HepG2 (cell line): ENCODE data around the gene ANKRD53. TPM values are rescaled to one million over a fixed set of nuclear protein-coding genes. Genes with fewer than 3 reads are reported as not detected.
A peak's percentile ranks its signal among the peaks of the same experiment; 100 is the strongest.

Experiments used
- ATAC-seq: fragments of 200-7000 bp; cut with Tn5 transposase; 3 replicates; pipeline ENCODE4 v1.9.1; 2020; ENCODE audit warnings: mild to moderate bottlenecking, moderate library complexity
- BruUV-seq: library from RNA; stranded (reverse); fragments of 400-500 nt; replicated peaks from 2 replicates; lab custom pipeline; 2021; lab: Mats Ljungman, UMichigan
- CTCF ChIA-PET: fragments of 300-600 bp; formaldehyde crosslinking; extraction: SDS; loops from one replicate; lab custom pipeline; 2021; ENCODE audit warnings: low total read pairs, inconsistent platforms, low intra/inter-chr PET ratio; lab: Yijun Ruan, JAX
- POLR2A ChIA-PET: fragments of 350-600 bp; sonication (Branson Sonifier 250); formaldehyde crosslinking; loops from one replicate; lab custom pipeline; 2020; ENCODE audit warnings: antibody characterized with exemption, inconsistent platforms; lab: Yijun Ruan, JAX
- DNase-seq: peaks from one replicate; pipeline ENCODE4 v3.0.0-alpha.2; 2015; ENCODE audit warnings: low spot score
- FAIRE-seq: peaks from 3 replicates; lab custom pipeline; 2011; peaks lifted over from hg19 to GRCh38; lab: Jason Lieb, UNC
- H2AFZ ChIP-seq: one replicate; pipeline ENCODE4 v1.6.1; 2011; ENCODE audit warnings: low read length, inconsistent platforms
- H3K27ac ChIP-seq: fragments of 300-600 bp; 3 replicates; pipeline ENCODE4 v1.8.0; 2011; ENCODE audit warnings: mixed run types, mild to moderate bottlenecking, mixed read lengths, low read length, inconsistent platforms; ENCODE audit not compliant: insufficient read depth; ENCODE audit errors: extremely low read length
- H3K27me3 ChIP-seq, 2 experiments: fragments of 200-600 bp in 1 of 2; 2 replicates in 1 of 2; 3 replicates in 1 of 2; pipeline versions ENCODE4 v1.6.0 to v1.8.0; 2011; ENCODE audit warnings: low read length in 2 of 2, mild to moderate bottlenecking in 2 of 2, moderate library complexity in 2 of 2, inconsistent platforms in 1 of 2; ENCODE audit not compliant: insufficient read depth in 2 of 2, control insufficient read depth in 1 of 2
- H3K36me3 ChIP-seq, 2 experiments: fragments of 200-600 bp in 1 of 2; replicated peaks in 1 of 2; 2 replicates in 1 of 2; 3 replicates in 1 of 2; pipeline versions ENCODE4 v1.5.1 to v1.8.0; 2011; ENCODE audit warnings: low read length in 2 of 2, inconsistent platforms in 1 of 2; ENCODE audit not compliant: insufficient read depth in 2 of 2, control insufficient read depth in 1 of 2
- H3K4me1 ChIP-seq: 2 replicates; pipeline ENCODE4 v1.5.1; 2012; ENCODE audit warnings: low read length, inconsistent platforms; ENCODE audit not compliant: insufficient read depth
- H3K4me2 ChIP-seq: 2 replicates; pipeline ENCODE4 v1.6.0; 2011; ENCODE audit warnings: low read depth, low read length, inconsistent platforms
- H3K4me3 ChIP-seq, 3 experiments: fragments of 200-600 bp in 1 of 3; sonication (generic), shearing (Covaris generic) in 1 of 3; replicated peaks in 1 of 3; 2 replicates each; pipeline ENCODE4 v1.5.1; 2011 to 2016; ENCODE audit warnings: low read length in 3 of 3, inconsistent platforms in 2 of 3, low read depth in 2 of 3, mild to moderate bottlenecking in 2 of 3, control low read depth in 1 of 3, mixed read lengths in 1 of 3; ENCODE audit not compliant: insufficient read depth in 1 of 3
- H3K79me2 ChIP-seq: one replicate; pipeline ENCODE4 v1.6.1; 2011; ENCODE audit warnings: low read length, inconsistent platforms; ENCODE audit not compliant: insufficient read depth
- H3K9ac ChIP-seq: 2 replicates; pipeline ENCODE4 v1.6.0; 2011; ENCODE audit warnings: mild to moderate bottlenecking, low read depth, low read length, inconsistent platforms; ENCODE audit not compliant: insufficient read depth
- H3K9me3 ChIP-seq: 2 replicates; pipeline ENCODE4 v1.5.1; 2012; ENCODE audit warnings: mild to moderate bottlenecking, low read length
- H4K20me1 ChIP-seq: 2 replicates; pipeline ENCODE4 v1.6.0; 2011; ENCODE audit warnings: inconsistent platforms, mild to moderate bottlenecking, low read length, moderate library complexity; ENCODE audit not compliant: insufficient read depth
- REPIN1 ChIP-seq: sonication (generic); formaldehyde crosslinking; IDR thresholded peaks from 2 replicates; pipeline ENCODE4 v1.8.0; 2022; ENCODE audit warnings: missing genetic modification reagents, low read depth, mild to moderate bottlenecking, borderline replicate concordance
- WGBS: methylation state at CpG from one replicate; pipeline ENCODE4 v1.1.6; 2017; ENCODE audit warnings: low lambda C conversion rate; 5-methylcytosine and 5-hydroxymethylcytosine counted together
- in situ Hi-C: cut with HindIII; loops from 2 replicates; pipeline ENCODE4 v1.10.0; 2017; ENCODE audit warnings: low pct_unique_long_range_greater_than_20kb; ENCODE audit not compliant: extremely low pct_ligation_motif_present
- intact Hi-C: fragments of 100-400 bp; cut with micrococcal nuclease; formaldehyde crosslinking; loops from one replicate; pipeline ENCODE4 v1.10.0; 2022; ENCODE audit not compliant: unreplicated experiment
- polyA plus RNA-seq, 8 experiments: library from polyadenylated mRNA; depleted of rRNA in 3 of 8; stranded (reverse) in 7 of 8; unstranded in 1 of 8; fragments of >200 nt; fragmentation: Illumina TruSeq in 4 of 8; extraction: Trizol in 4 of 8; gene quantifications; 2 replicates each; pipeline versions ENCODE4 v1.2.1 to v1.2.3, GENCODE V29; 2011 to 2016; ENCODE audit warnings: low read depth in 4 of 8, missing spikeins in 1 of 8, mixed read lengths in 1 of 8; ENCODE audit not compliant: insufficient read depth in 1 of 8
- total RNA-seq, 5 experiments: library from RNA; depleted of rRNA; stranded (reverse); fragments of >200 nt; fragmentation: Illumina TruSeq; extraction: Trizol; gene quantifications; 2 replicates each; pipeline ENCODE4 v1.2.3, GENCODE V29; 2016; ENCODE audit warnings: low read depth in 1 of 5
- TF ChIP-seq, protein P1 (sequence below): sonication (generic); formaldehyde crosslinking; IDR thresholded peaks from 2 replicates; pipeline ENCODE4 v1.5.0; 2020; ENCODE audit warnings: missing genetic modification reagents
- TF ChIP-seq, protein P2 (sequence below): sonication (generic); formaldehyde crosslinking; IDR thresholded peaks from 2 replicates; pipeline ENCODE4 v1.5.0; 2020; ENCODE audit warnings: missing genetic modification reagents

The ANKRD53 gene
- total and polyA plus RNA-seq, 2 of the 13 experiments (the other 11 are each of a cell fraction or from before 2014, with no cell fraction given), result 0.15 TPM; not detected in 1

DNA sequence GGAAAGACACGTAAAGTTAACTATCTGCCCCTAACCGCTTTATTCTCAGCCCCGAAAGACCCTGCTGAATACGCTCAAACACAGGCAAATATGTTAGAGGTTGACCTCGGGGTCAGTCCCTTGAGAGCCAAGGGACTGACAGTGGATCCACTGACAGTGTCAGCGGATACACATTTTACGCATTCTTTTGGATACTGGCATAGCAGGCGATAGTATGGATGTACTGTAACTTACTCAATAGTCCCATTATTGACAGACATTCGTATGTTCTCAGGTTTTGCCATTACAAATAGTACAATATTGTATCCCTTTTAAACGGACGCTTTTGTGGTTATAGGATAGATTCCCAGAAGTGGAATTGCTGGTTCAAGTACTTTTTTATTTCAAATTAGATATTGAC lies 29.3 kb upstream of the ANKRD53 start:
- POLR2A ChIA-PET, result interaction anchor here (0.9 to 1.0 kb wide), 5 partner anchors 9 to 129 kb away, joined by 3 to 6 read pairs (median 4); partner anchors contain the start of genes CLEC4F and NAGK
- in situ Hi-C loops, result loop anchor here (5.0 kb wide), 2 partner anchors 77 to 157 kb away; partner anchors contain the start of gene FIGLA
- DNase-seq, result peak; percentile 31

More for the DNA sequence above, 29.3 kb upstream of the ANKRD53 start:
- 0 out of 6 replicates have a peak overlapping the region, but pooled peaks of 1 of the 3 experiments have one; percentile 10 for H3K4me3 ChIP-seq
- H4K20me1 ChIP-seq, result no peaks in the 10 kb centered on the region
- no peak overlapping the region for H2AFZ ChIP-seq
- H3K79me2 ChIP-seq, result no peaks in the 10 kb centered on the region
- H3K9me3 ChIP-seq, result no peaks in the 10 kb centered on the region
- H3K4me1 ChIP-seq, result peaks cover 27% of the 10 kb centered on the region
- no peak overlapping the region for H3K9ac ChIP-seq
- ATAC-seq, result peak; percentile 22; the same call in 2 of the 3 replicates
- intact Hi-C loops, result no loop called here
- no TSS peak for BruUV-seq
- peak; percentile 64 for FAIRE-seq
- peaks cover 0 to 17% of the 10 kb centered on the region in 2 experiments; a peak in 3 of 5 replicates for H3K27me3 ChIP-seq
- 24% methylated on average over 11 of the region's 11 CpGs for whole genome bisulfite sequencing
- H3K36me3 ChIP-seq, result no peaks in the 10 kb centered on the region
- H3K4me2 ChIP-seq, result peak overlapping the region; percentile 85
- CTCF ChIA-PET, result interaction anchor here (1.3 to 4.9 kb wide), 6 partner anchors 26 to 159 kb away, joined by 4 to 93 read pairs (median 14); partner anchors contain the start of gene FIGLA
- TF ChIP-seq, protein P1, sequence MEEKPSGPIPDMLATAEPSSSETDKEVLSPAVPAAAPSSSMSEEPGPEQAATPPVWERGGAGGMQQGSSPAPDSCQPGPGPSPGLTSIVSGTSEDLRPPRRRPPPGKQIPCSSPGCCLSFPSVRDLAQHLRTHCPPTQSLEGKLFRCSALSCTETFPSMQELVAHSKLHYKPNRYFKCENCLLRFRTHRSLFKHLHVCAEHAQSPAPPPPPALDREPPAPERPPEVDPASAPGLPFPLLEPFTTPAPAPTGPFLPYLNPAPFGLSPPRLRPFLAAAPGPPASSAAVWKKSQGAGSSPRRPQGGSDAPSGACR (CRISPR knock-in tag), result 0 out of 2 replicates have a peak, but pooled peaks have one; percentile 2
- TF ChIP-seq, protein P2, sequence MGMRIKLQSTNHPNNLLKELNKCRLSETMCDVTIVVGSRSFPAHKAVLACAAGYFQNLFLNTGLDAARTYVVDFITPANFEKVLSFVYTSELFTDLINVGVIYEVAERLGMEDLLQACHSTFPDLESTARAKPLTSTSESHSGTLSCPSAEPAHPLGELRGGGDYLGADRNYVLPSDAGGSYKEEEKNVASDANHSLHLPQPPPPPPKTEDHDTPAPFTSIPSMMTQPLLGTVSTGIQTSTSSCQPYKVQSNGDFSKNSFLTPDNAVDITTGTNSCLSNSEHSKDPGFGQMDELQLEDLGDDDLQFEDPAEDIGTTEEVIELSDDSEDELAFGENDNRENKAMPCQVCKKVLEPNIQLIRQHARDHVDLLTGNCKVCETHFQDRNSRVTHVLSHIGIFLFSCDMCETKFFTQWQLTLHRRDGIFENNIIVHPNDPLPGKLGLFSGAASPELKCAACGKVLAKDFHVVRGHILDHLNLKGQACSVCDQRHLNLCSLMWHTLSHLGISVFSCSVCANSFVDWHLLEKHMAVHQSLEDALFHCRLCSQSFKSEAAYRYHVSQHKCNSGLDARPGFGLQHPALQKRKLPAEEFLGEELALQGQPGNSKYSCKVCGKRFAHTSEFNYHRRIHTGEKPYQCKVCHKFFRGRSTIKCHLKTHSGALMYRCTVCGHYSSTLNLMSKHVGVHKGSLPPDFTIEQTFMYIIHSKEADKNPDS (CRISPR knock-in tag), result 0 out of 2 replicates have a peak, but pooled peaks have one; percentile 9
- no peak for TF ChIP-seq REPIN1 (CRISPR knock-in tag)
- no peak overlapping the region for H3K27ac ChIP-seq
